Gastrocnemius medialis (tissue), 4 donors: ENCODE data around the gene ESRRB.

ENCODE experiments used
- CTCF ChIP-seq, 5 experiments: fragments of 450-650 bp in 3 of 5; fragments of 200-600 bp in 2 of 5; sonication (generic) in 2 of 5; IDR thresholded peaks in 4 of 5; conservative IDR thresholded peaks in 1 of 5; 1 replicate in 4 of 5; 2 replicates in 1 of 5; pipeline ENCODE4 v1.5.1; 2016 to 2019; ENCODE audit warnings: antibody characterized with exemption in 5 of 5, mild to moderate bottlenecking in 3 of 5, moderate library complexity in 3 of 5
- POLR2A ChIP-seq, 2 donors: fragments of 450-650 bp; IDR thresholded peaks; one replicate each; pipeline ENCODE4 v1.6.1; 2017; ENCODE audit warnings: antibody characterized with exemption in 2 of 2, mild to moderate bottlenecking in 2 of 2, moderate library complexity in 2 of 2

- TF ChIP-seq POLR2A (IDR thresholded peaks at IDR 0.05) (no peak), CTCF (IDR thresholded peaks at IDR 0.05 in 4 of 5, conservative IDR thresholded peaks at IDR 0.05 in 1 of 5) (no peak)
These were observed 123.0 kb downstream of the ESRRB start for GRCh38 chr14:76498976-76499375.
